ENCODE data around the gene WDR12. TPM values are rescaled to one million over a fixed set of nuclear protein-coding genes. Genes with fewer than 3 reads are reported as not detected.

WDR12 gene
- total RNA-seq, 1 experiment from 2014 or later: 100 TPM

DNA sequence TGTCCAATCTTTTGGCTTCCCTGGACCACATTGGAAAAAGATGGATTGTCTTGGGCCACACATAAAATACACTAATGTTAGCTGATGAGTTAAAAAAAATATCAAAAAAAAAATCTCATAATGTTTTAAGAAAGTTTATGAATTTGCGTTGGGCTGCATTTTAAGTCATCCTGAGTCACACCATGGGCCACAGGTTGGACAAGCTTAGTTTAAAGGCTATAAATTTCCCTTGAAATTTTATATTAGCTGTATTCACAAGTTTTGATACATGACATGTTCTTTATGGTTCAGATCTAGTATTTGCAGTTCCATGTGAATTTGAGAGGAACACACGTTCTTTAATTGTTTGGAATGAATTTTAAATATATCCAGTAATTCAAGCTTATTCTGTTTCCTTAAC lies 22.5 kb upstream of the WDR12 start:
- intact Hi-C loops (cut with micrococcal nuclease; ENCODE audit: unreplicated experiment): no loop called here
- no TSS peak for BruUV-seq (replicated peaks)
- Histone ChIP-seq H3K4me1 (ENCODE audit: control insufficient read depth, insufficient read depth, low read length) (no peaks in the 10 kb centered on the region), H3K36me3 (ENCODE audit: control insufficient read depth, insufficient read depth, low read length) (no peaks in the 10 kb centered on the region), H3K27ac (ENCODE audit: low read length) (no peak overlapping the region), H3K4me3 (ENCODE audit: low read depth in 2 of 2, low read length in 2 of 2) (no peak overlapping the region), H3K27me3 (ENCODE audit: control insufficient read depth, insufficient read depth, low read length) (no peaks in the 10 kb centered on the region), H3K9me3 (ENCODE audit: control insufficient read depth, insufficient read depth, low read depth, low read length) (no peaks in the 10 kb centered on the region)
- no peak for TF ChIP-seq CTCF (IDR thresholded peaks at IDR 0.05)
- TF ChIP-seq, protein P1, sequence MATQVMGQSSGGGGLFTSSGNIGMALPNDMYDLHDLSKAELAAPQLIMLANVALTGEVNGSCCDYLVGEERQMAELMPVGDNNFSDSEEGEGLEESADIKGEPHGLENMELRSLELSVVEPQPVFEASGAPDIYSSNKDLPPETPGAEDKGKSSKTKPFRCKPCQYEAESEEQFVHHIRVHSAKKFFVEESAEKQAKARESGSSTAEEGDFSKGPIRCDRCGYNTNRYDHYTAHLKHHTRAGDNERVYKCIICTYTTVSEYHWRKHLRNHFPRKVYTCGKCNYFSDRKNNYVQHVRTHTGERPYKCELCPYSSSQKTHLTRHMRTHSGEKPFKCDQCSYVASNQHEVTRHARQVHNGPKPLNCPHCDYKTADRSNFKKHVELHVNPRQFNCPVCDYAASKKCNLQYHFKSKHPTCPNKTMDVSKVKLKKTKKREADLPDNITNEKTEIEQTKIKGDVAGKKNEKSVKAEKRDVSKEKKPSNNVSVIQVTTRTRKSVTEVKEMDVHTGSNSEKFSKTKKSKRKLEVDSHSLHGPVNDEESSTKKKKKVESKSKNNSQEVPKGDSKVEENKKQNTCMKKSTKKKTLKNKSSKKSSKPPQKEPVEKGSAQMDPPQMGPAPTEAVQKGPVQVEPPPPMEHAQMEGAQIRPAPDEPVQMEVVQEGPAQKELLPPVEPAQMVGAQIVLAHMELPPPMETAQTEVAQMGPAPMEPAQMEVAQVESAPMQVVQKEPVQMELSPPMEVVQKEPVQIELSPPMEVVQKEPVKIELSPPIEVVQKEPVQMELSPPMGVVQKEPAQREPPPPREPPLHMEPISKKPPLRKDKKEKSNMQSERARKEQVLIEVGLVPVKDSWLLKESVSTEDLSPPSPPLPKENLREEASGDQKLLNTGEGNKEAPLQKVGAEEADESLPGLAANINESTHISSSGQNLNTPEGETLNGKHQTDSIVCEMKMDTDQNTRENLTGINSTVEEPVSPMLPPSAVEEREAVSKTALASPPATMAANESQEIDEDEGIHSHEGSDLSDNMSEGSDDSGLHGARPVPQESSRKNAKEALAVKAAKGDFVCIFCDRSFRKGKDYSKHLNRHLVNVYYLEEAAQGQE (IDR thresholded peaks at IDR 0.05; ENCODE audit: insufficient read depth in 1 of 2, low read depth in 2 of 2, low read length in 1 of 2): no peak
- TF ChIP-seq TCF7L2 (IDR thresholded peaks at IDR 0.05; ENCODE audit: low read depth, low read length): no peak
- ChIA-PET CTCF (no interaction called here), POLR2A (no interaction called here)
- ATAC-seq (no peak), DNase-seq (ENCODE audit: low read depth, low spot score) (no peak)
- in situ Hi-C loops (cut with HindIII; ENCODE audit: low pct_unique_long_range_greater_than_20kb, low sequenced_read_pairs): no loop called here

DNA sequence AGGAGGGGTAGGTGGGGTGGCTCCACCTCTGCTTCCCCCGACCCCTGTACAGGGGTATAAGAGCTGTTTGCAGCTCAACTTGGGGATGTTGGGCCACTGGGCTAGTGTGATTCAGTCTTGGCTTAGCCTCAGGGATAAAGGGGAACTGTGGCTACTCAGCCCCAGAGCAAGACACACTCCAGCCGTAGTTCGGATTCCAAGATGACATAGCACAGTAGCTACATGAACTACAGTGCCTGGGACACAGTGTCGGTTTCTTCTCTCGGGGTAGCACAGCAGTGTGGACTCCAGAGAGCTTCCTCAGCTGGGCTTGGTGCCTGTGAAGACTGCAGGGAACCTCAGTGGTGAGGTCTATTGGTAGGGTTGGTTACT lies 21.7 kb upstream of the WDR12 start:
- POLR2A ChIA-PET: no interaction called here

More for the DNA sequence above, 21.7 kb upstream of the WDR12 start:
- no peak overlapping the region for H3K4me3 ChIP-seq (ENCODE audit: low read depth in 2 of 2, low read length in 2 of 2)
- no peak for DNase-seq (ENCODE audit: low read depth, low spot score)
- no peak for TF ChIP-seq CTCF (IDR thresholded peaks at IDR 0.05)
- no peak for TF ChIP-seq TCF7L2 (IDR thresholded peaks at IDR 0.05; ENCODE audit: low read depth, low read length)
- no peak for TF ChIP-seq POLR2AphosphoS5 (IDR thresholded peaks at IDR 0.05; ENCODE audit: low read depth, low read length)
- TF ChIP-seq, protein P1 (IDR thresholded peaks at IDR 0.05; ENCODE audit: insufficient read depth in 1 of 2, low read depth in 2 of 2, low read length in 1 of 2): no peak
- no peak for TF ChIP-seq SIN3A (IDR thresholded peaks at IDR 0.05; ENCODE audit: borderline replicate concordance, insufficient read depth, low read depth, low read length)
- no peak overlapping the region for H3K27ac ChIP-seq (ENCODE audit: low read length)
- no peaks in the 10 kb centered on the region for H3K9me3 ChIP-seq (ENCODE audit: control insufficient read depth, insufficient read depth, low read depth, low read length)
- BruUV-seq (replicated peaks): no TSS peak
- H3K4me1 ChIP-seq (ENCODE audit: control insufficient read depth, insufficient read depth, low read length): no peaks in the 10 kb centered on the region
- H3K27me3 ChIP-seq (ENCODE audit: control insufficient read depth, insufficient read depth, low read length): no peaks in the 10 kb centered on the region
- ATAC-seq: peak; percentile 51; the same call in 1 of the 2 replicates
- intact Hi-C loops (cut with micrococcal nuclease; ENCODE audit: unreplicated experiment): no loop called here
- CTCF ChIA-PET: no interaction called here
- in situ Hi-C loops (cut with HindIII; ENCODE audit: low pct_unique_long_range_greater_than_20kb, low sequenced_read_pairs): no loop called here
- H3K36me3 ChIP-seq (ENCODE audit: control insufficient read depth, insufficient read depth, low read length): no peaks in the 10 kb centered on the region
